Islet of Langerhans (tissue), 1 donor: ENCODE measurements around the gene GTF2A2.
"Not testable (repeated sequence)": the region's sequence is repeated elsewhere in the genome, so short reads cannot be mapped to it uniquely, and the experiment has no call there.

ENCODE experiments used
- FAIRE-seq: peaks from one replicate; lab custom pipeline; 2011; peaks lifted over from hg19 to GRCh38; lab: Jason Lieb, UNC

GTF2A2 gene

DNA sequence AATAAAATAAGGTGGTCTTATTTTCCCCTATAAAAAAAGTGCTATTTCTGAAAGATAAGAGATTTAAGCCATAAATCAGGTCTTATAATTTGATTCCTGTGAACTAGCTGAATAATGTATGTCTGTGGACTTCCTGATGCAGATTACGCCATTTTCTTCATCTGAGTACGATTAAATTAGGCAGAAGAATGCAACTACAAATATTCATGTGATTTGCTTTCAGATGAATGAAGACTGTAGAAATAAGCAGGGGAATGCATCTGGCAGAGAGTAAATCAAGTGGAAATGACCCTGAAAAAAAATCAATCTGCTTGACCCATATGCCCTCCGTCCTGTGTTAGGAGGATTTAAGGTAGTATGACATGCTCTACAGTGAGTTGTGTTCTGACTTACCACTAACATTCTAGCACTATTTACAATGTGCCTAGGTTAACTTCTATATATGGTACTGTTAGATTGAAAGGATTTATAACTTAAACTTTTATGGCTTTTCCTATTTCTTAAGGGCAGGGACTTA is 17.1 kb upstream of the GTF2A2 start:
- peak; percentile 84 for FAIRE-seq

DNA sequence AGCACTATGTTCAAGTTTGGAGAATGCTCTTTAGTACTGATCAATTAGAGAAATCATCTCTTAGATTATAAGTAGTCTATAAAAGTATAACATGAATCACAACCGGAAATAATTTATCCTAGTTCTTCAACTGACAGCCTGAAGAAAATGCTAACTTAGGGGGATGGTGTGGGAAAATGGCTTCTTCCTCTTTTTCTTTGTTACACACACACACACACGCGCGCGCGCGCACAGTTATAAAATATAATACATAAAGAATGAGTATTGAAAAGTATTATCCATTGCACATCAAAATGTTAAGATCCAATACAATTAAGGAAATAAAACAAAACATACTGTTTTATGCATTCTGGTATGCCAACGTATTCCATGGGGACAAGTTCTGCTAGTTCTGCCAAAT is 11.2 kb upstream of the GTF2A2 start:
- peak; percentile 5 for FAIRE-seq

DNA sequence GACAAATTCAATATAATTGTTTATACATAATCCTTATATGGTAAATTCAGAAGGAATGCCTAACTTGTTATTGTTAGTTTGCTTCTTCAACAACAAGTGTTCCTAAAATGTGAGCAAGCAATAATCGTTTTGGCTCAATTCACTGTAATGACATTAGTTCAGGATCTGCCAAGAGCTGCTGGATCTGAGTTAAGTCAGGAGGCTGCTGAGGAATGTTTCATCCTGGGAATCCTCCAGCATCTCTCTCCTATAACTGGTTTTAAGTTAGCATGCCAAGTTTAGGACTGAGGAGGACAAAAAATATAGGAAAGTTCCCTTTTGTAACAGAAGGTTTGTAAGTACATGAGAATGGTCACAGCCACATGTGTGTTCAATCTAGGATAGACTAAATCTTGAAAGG is 4.9 kb upstream of the GTF2A2 start:
- FAIRE-seq: no peak

DNA sequence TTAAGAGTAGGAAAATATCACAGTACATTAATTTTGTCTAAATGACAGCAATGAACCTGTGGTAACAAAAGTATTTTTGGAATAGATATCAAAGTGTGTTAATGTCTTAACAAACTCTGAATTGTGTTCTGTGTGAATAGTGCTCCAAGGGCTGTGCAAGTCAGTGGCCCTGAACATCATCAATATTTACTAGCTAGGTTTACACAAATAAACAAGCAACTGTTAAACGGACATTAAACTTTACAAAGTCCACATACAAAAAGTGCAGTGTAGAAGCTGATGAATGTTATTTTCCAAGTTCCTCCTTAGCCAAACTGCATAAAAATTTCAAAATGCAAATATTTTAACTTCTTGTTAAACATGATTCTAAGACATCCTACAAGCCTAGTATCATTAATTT is 2.1 kb upstream of the GTF2A2 start:
- FAIRE-seq: no peak

DNA sequence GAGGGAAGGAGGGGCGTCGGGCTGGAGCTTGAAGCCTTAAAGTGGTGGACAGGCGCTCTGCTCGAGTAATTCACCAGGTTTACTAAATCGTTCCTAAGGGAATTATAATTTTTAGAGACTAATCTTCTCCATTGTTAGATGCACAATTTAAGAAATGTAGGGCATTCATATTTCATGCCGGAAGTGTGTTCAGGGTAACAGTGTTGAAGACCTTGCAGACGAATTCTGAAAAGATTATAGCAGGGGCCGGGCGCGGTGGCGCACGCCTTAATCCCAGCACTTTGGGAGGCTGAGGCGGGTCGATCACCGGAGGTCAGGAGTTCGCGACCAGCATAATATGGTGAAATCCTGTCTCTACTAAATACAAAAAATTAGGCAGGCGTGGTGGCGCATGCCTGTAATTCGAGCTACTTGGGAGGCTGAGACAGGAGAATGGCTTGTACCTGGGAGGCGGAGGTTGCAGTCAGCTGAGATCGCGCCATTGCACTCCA is 365 bp upstream of the GTF2A2 start:
- no peak for FAIRE-seq

DNA sequence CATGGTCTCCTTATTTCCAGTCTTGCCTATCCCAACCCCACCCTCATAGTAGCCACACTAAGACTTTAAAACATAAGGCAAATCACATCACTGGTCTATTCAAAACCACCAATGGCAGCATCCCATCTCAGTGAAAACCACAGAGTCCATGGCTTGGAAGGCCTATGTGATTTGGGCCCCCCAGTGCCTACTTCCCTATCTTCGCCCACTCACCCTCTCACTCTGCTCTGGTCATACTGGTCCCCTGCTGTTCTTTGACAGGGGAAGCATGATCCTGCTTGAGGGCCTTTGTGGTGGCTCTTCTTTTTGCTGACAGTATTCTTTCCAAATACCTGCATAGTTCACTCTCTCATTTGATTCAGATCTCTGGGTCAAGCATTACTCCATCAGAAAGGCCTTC is 3.3 kb downstream of the GTF2A2 start:
- no peak for FAIRE-seq

DNA sequence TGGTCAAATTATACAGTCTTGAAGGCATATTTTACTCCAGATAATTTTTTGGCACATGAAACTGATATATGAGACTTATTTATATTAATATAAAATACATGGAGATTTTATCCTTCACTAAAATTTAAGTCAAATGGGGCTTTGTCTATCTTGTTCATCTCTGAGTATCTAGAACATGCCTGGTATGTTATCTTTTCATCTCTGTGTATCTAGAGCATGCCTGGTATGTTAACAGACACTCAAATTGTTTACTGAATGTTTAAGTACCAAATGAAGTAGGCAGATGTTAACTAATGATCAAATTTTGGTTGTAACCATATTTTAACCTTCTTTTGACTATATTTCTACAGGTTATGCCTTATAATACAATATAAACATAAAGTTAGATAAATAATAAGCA is 7.7 kb downstream of the GTF2A2 start:
- no peak for FAIRE-seq

DNA sequence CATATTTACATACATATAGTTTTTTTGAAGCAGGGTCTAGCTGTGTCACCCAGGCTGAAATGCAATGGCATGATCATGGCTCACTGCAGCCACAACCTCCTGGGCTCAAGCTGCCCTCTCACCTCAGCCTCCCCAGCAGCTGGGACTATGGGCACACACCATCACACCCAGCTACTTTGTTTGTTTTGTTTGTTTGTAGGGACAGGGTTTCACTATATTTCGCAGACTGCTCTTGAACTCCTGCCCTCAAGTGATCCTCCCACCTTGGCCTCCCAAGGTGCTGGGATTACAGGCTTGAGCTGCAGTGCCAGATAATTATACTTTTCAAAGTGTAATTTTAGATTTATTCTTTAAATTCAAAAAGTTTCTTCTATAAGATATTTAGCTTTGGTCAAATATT is 10.2 kb downstream of the GTF2A2 start:
- no peak for FAIRE-seq

DNA sequence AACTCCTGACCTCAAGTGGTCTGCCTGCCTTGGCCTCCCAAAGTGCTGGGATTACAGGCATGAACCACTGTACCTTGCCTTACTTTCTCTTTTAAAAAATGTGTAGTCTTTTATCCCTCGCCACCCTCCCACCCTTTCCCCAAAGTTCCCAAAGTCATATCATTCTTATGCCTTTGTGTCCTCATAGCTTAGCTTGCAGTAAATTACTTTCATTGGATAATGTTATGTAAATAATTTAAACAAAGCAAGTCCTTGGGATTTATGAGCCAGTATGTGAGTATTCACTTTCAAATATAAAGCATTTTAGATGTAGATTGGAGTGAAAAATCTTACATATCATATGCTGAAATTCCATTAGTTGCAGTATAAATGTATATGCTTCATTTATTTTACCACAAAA is 11.0 kb downstream of the GTF2A2 start:
- no peak for FAIRE-seq

DNA sequence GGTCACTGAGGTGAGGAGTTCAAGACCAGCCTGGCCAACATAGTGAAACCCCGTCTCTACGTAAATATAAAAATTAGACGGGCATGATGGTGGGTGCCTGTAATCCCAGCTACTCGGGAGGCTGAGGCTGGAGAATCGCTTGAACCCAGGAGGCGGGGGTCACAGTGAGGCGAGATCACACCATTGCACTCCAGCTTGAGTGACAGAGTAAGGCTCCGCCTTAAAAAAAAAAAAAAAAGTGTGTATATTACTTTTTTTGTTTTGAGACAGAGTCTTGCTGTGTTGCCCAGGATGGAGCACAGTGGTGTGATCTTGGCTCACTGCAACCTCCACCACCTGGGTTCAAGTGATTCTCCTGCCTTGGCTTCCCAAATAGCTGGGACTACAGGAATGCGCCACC is 11.5 kb downstream of the GTF2A2 start:
- not testable (repeated sequence) for FAIRE-seq

DNA sequence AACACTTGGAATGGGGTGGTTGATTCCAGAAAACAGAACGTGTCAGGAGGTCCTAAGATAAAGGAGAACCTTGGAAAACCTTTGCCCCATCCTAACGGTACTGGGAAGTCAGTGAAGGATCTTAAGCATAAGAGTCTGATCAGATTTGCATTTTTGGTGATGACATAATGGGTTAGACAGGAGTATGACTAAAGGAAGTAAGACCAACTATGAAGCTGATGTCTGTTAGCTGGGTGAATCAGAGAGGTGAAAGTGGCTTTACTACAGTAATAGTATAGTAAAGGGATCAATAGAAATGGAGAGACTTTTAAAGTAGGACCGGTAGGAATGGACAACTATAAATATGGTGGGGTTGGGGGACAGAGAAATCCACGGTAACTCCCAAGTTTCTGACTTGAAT is 12.6 kb downstream of the GTF2A2 start:
- FAIRE-seq: no peak

DNA sequence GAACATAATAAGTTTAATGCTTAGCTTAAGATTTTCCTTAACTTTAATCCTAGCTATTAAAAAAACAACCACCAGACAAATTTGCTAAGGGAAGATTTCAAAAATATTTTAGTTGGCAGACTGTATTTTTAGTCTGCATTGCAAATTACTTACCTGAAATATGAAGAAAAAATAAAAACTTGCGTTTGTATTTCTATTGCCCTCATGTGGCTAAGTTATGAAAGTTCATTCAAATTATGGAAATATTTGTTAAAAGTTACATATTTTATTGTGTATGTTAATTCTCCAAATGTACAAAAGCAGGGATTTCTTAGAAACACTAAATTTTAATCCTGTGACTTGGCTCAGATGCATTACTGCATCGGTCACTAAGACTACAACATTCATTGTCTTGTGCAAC is 15.0 kb downstream of the GTF2A2 start:
- peak; percentile 41 for FAIRE-seq

DNA sequence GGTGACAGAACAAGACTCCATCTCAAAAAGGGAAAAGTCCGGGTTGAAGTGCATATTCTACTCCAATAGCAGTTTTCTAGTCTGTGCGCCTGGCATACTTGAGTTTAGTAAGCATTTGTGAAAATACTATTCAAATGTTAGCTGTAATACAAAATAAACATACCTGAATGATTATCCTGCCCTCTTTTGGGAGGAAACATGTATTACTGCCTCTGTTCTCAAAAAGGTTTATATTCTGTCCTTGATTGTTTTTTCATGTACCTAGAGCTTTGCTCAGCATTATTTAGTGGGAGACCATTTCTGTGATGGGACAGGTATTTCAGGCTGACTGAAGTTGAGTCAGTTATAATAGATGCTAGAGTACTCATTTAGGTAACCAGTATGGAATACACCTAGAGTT is 19.8 kb downstream of the GTF2A2 start:
- not testable (repeated sequence) for FAIRE-seq

DNA sequence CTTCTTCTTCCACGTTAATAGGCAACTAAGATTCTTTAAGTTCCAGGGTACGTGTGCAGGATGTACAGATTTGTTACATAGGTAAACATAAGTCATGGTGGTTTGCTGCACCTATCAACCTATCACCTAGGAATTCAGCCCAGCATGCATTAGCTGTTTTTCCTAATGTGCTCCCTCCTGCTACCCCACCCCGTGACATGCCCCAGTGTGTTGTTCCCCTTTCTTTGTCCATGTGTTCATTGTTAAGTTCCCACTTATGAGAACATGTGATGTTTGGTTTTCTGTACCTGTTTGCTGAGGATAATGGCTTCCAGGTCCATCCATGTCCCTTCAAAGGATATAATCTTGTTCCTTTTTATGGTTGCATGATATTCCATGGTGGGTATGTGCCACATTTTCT is 21.1 kb downstream of the GTF2A2 start:
- FAIRE-seq: no peak

DNA sequence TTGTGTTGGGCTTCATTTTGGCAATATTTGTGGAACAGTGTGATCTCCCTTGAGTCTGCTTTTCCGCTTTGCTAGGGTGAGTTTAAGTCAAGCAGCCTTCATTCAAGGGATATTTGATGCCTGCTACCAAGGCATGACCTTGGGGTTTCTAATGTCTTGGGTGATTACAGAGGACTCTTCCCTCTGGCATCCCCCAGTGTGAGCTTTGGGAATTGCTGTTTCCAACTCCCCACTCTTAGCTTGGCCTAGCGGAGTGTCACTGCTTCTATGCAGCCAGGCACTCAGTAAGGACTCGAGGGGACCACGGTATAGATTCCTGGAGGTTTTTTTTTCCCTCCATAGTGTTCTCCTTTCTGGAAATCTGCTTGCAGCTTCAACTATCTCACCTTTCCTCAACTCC is 24.6 kb downstream of the GTF2A2 start:
- no peak for FAIRE-seq

DNA sequence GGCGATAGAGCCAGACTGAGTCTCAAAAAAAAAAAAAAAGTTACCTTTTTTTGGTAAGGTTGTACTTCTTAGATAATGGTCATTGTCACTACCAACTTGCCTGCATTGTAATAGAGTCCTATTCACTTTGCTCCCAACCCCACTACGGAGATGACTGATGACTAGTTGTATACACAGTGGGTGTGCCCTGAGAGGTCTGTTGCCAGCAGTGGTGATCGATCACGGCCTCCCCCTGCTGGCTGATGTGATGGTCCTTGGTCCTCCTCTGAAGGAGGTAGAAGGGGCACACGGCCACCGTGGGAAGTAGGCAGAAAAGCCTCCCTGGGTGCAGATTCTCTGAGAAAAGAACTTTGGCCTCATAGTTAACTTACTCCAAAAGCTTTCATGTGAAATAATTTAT is 35.0 kb downstream of the GTF2A2 start:
- no peak for FAIRE-seq

DNA sequence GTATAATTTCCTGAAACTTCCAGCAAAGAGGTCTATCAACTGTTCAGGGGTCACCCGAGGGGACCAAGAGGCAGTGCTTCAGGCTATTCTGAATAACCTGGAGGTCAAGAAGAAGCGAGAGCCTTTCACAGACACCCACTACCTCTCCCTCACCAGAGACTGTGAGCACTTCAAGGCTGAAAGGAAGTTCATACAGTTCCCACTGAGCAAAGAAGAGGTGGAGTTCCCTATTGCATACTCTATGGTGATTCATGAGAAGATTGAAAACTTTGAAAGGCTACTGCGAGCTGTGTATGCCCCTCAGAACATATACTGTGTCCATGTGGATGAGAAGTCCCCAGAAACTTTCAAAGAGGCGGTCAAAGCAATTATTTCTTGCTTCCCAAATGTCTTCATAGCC is 38.9 kb downstream of the GTF2A2 start:
- FAIRE-seq: no peak

DNA sequence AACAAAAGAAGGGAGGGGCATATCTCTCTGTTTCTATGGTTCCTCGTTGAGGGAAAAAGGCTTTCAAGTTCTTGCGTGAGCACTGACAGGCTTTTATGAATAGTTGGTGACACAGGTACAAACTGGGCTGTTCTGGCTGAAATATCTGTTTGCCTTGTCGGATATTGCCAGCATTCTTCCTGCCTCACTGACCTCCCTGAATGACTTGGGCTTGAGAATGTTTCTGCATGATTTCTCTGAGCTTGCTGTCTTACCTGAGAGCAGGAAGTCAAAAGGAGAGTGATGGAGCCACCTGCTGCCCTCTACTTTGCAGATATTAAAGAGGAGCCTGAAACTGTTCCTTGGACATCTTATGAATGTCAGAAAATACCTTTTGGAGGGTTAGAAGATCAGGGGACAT is 40.9 kb downstream of the GTF2A2 start:
- FAIRE-seq: peak; percentile 90

DNA sequence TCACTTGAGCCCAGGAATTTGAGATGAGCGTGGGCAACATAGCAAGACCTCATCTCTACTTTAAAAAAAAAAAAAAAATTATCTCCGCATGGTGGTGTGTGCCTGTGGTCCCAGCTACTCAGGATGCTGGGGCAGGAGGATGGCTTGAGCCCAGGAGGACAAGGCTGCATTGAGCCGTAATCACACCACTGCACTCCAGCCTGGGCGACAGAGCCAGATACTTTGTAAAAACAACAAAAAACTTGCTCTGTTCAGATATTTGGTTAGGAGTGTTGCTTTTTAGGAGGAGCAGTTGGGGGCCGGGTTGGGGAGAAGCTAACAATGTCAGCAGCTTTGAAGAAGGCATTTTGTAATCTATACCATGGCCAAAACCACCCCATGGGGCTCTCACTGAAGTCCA is 41.7 kb downstream of the GTF2A2 start:
- no peak for FAIRE-seq

DNA sequence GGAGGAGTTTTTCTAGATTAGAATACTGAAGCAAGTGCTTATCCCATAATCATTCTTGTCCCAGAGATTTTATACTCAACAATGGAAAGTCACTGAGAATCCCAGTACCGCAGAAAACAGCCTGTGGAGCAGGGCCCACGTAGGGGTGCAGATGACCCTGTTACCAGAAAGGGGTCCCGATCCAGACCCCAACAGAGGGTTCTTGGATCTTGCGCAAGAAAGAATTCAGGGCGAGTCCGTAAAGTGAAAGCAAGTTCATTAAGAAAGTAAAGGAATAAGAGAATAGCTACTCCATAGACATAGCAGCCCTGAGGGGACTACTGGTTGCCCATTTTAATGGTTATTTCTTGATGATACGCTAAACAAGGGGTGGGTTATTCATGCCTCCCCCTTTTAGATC is 43.2 kb downstream of the GTF2A2 start:
- FAIRE-seq: no peak

DNA sequence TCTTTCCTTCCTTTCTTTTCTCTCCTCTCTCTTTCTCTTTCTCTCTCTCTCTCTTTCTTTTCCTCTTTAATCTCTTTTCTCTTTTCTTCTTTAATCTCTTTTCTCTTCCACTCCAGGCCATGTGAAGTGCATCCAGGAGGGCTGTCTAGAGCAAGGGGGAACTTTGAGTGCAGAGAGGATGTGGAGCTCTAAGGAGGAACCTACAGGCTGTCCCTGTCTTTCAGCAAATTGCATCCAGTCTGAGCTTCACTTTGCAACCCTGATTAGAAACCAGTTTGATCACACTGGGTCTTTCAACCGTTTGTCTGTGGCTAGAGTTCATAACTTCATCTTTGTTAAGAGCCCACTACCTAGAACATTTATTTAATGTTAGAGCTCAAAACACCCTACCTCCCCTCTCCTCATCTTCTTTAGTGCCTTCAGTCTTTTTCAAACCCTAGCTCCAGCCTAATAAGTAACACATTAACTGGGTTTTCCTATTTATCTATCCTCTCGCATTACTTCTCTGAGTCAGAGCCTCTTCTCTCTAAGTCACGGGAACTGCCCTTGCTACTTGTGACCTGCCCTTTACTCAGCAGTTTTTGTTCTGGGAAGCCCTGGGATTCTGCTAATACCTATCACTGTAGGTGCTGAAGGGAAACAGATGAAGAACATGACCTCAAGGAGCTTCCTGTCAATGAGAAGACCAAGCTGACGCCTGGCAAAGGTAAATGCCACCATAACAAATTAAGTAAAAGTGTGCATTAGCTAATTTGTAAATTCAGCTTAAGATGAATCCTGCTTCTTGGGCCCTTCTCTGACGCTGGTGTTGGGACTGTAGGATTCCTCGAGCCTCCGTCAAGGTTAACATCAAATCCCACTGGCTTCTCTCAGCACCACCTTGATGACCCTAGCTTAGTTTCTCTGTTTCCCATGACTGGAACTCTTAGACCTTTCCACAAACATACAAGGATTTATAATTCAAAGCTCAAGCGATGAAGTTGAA is 45.7 kb downstream of the GTF2A2 start, which contains the start of gene GCNT3:
Gene GCNT3 (plus strand): TSS at position 508 of the 985 bp plus-strand sequence. CDS start 6,456 bp downstream, outside the sequence.
- FAIRE-seq: peak; percentile 82

DNA sequence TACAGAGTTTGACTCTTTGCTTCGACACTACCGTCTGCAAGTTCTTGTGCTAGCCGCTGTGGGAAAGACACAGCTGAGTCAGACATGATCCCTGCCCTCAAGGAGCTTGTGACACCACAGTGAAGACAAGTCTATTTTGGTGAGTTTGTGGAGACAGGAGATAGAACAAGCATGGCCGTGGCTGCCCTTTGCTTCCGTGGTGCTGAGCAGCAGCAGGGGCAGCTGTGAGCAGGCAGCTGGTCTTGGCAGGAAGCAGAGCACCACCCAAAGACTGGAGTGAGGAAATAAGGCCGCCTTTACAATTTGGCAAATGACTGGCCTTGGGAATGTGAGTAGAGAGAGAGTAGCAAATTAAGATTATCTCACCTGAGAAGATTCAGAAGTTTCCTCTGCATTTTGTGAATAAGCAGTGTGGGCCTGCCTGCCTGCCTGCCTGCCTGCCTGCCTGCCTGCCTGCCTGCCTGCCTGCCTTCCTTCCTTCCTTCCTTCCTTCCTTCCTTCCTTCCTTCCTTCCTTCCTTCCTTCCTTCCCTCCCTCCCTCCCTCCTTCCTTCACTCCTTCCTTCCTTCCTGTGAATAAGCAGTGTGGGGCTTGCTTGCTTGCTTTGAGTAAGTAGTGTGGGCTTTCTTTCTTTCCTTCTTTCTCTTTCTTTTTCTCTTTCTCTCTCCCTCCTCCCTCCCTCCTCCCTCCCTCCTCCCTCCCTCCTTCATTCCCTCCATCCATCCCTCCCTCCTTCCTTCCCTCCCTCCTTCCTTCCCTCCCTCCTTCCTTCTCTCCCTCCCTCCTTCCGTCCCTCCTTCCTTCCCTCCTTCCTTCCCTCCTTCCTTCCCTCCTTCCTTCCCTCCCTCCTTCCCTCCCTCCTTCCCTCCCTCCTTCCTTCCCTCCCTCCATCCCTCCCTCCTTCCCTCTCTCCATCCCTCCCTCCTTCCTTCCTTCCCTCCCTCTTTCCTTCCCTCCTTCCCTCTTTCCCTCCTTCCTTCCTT is 47.3 kb downstream of the GTF2A2 start:
- no peak for FAIRE-seq
